ENCODE data around the gene PARP3. TPM values are rescaled to one million over a fixed set of nuclear protein-coding genes. Genes with fewer than 3 reads are reported as not detected.

Gene PARP3
- total and polyA plus RNA-seq, 2 experiments from 2014 or later: 17.3 to 26.6 TPM

DNA sequence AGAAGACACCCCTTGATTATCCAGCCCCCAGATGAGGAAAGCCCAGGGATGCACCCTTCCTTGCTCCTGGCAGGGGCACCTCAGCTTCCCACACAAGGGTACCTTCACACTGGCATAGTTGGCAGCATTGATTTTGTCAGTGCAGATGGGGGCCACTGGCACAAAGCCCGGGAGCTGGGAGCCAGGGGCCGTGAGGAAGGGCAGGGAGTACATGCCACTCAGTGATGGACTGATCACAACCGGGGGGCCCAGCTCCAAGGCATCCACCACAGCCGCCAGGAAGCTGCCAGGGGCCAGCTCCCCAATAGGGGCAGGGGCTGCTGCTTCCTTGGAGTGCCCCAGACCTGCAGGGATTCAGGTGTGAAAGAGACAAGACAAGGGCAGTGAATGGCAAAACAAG is 27.7 kb downstream of the PARP3 start:
- peaks cover 22% of the 10 kb centered on the region for H3K4me1 ChIP-seq (ENCODE audit: low read depth)
- H3K27me3 ChIP-seq: no peaks in the 10 kb centered on the region
- no peak overlapping the region for H3K27ac ChIP-seq
- H3K36me3 ChIP-seq: no peaks in the 10 kb centered on the region
- no peak for TF ChIP-seq CTCF (IDR thresholded peaks at IDR 0.05; ENCODE audit: low read depth, low read length)
- H3K4me3 ChIP-seq: no peak overlapping the region
- DNase-seq (ENCODE audit: low read depth in 1 of 2, low spot score in 1 of 2): no peak
- H3K9me3 ChIP-seq (ENCODE audit: low read depth): no peaks in the 10 kb centered on the region

GRCh38 chr3:51970606-51971300 is 28.6 kb downstream of the PARP3 start:
- DNase-seq (ENCODE audit: low read depth in 1 of 2, low spot score in 1 of 2): no peak
- Histone ChIP-seq H3K4me3 (no peak overlapping the region), H3K27me3 (no peaks in the 10 kb centered on the region), H3K4me1 (ENCODE audit: low read depth) (peaks cover 28% of the 10 kb centered on the region), H3K36me3 (no peaks in the 10 kb centered on the region), H3K9me3 (ENCODE audit: low read depth) (no peaks in the 10 kb centered on the region), H3K27ac (peak overlapping the region; percentile 24)
- TF ChIP-seq CTCF (IDR thresholded peaks at IDR 0.05; ENCODE audit: low read depth, low read length): no peak

GRCh38 chr3:51971350-51971749 is 29.2 kb downstream of the PARP3 start:
- no peak overlapping the region for H3K4me3 ChIP-seq
- H3K27me3 ChIP-seq: no peaks in the 10 kb centered on the region
- no peaks in the 10 kb centered on the region for H3K9me3 ChIP-seq (ENCODE audit: low read depth)
- no peaks in the 10 kb centered on the region for H3K36me3 ChIP-seq
- H3K4me1 ChIP-seq (ENCODE audit: low read depth): peaks cover 30% of the 10 kb centered on the region
- no peak for DNase-seq (ENCODE audit: low read depth in 1 of 2, low spot score in 1 of 2)
- TF ChIP-seq CTCF (IDR thresholded peaks at IDR 0.05; ENCODE audit: low read depth, low read length): no peak
- peak overlapping the region; percentile 24 for H3K27ac ChIP-seq

- Histone ChIP-seq H3K9me3 (ENCODE audit: low read depth) (no peaks in the 10 kb centered on the region), H3K27ac (no peak overlapping the region), H3K4me3 (peak overlapping the region; percentile 51), H3K4me1 (ENCODE audit: low read depth) (peaks cover 21% of the 10 kb centered on the region), H3K27me3 (no peaks in the 10 kb centered on the region), H3K36me3 (no peaks in the 10 kb centered on the region)
- DNase-seq (ENCODE audit: low read depth in 1 of 2, low spot score in 1 of 2): peak in 1 of 2 donors; percentile 16
- TF ChIP-seq CTCF (IDR thresholded peaks at IDR 0.05; ENCODE audit: low read depth, low read length): no peak
Measured at GRCh38 chr3:51974277-51974962, 32.3 kb downstream of the PARP3 start.

DNA sequence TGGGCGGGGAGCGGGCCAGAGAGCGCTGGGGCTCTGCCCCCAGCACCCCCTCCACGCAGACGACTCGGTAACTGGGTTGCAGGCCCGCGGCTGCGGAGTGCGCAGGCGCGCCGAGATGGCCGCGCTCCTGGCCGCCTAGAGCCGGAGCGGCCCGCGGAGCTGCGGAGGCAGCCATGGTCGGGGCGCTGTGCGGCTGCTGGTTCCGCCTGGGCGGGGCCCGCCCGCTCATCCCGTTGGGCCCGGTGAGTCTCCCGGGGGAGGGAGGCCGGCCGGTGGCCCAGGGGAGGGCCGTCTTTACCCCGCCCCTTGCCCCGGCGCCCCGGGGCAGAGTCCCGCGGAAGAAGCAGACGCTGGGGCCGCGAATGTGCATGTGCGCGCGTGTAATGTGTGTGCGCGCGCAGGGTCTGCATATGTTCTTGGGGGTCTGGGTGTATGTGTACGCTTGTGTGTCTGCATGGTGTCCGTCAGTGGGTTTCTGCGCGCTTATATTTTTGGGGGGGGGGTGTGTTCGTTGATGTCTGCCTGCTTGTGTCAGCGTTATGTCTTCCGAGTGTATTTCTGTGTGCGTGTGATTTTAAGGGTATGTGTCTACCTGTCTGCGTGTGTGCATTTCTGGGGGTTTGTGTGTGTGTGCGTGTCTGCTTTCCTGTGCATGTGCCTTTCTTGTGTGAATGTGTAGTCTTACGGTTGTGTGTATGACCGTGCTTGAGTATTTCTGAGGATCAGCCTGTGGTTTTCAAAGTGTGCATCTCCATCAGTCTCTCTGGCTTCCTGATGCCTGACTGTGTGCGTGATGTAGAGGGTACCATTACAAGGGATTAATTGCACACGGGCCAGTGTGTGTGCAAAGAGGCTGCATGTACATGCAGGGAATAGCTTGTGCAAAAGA is 33.0 kb downstream of the PARP3 start, which contains the start of gene ABHD14A:
TSS of gene ABHD14A (plus strand) at position 102 of the 889 bp plus-strand sequence. CDS start at position 174, 72 bp downstream.
- Histone ChIP-seq H3K27ac (no peak within 1 kb of the TSS), H3K9me3 (ENCODE audit: low read depth) (no peaks in the 10 kb centered on the region)
- TF ChIP-seq CTCF (IDR thresholded peaks at IDR 0.05; ENCODE audit: low read depth, low read length): no peak

More for the DNA sequence above, 33.0 kb downstream of the PARP3 start, which contains the start of gene ABHD14A:
- peak within 1 kb of the TSS; percentile 51 for H3K4me3 ChIP-seq
- H3K4me1 ChIP-seq (ENCODE audit: low read depth): peaks cover 21% of the 10 kb centered on the region
- no peaks in the 10 kb centered on the region for H3K27me3 ChIP-seq
- DNase-seq (ENCODE audit: low read depth in 1 of 2, low spot score in 1 of 2): peak; percentile 78 to 80
- no peaks in the 10 kb centered on the region for H3K36me3 ChIP-seq

All from cardiac muscle cell (in vitro differentiated cells and primary cell).